NK-92 treated with Interleukin-12 subunit alpha and Interleukin-12 subunit beta, amount 100 ng/mL, for 24 hours (cell line): Measurements from ENCODE around the gene MST1R.
"Not testable (repeated sequence)": the region's sequence is repeated elsewhere in the genome, so short reads cannot be mapped to it uniquely, and the experiment has no call there.

Source experiments
- DNase-seq: peaks from one replicate; lab custom pipeline; 2025; lab: John Stamatoyannopoulos, UW

Gene MST1R

DNA sequence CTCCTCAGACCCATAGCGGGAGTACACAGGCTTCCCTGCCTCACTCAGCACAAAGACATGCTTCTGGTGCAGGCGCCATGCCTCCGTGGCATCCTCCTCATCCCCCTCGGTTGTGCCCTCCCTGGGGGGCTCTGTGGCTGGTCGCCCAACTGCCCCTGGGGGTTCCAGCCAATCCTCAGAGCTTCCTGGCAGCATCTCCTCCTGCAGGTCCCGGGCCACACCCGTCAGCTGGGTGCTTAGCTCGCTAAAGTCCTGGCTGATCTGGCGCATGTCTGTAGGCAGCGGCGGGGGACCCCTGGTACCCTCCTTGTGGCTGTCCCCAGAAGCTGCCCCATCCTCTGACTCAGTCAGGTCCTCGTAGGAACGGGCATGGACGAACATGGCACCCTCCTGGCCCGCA, 7.9 kb upstream of the MST1R start:
- no peak for DNase-seq

- no peak for DNase-seq
Observed at GRCh38 chr3:49911124-49911420, 7.4 kb upstream of the MST1R start.

GRCh38 chr3:49910409-49911123, 6.9 kb upstream of the MST1R start:
- no peak for DNase-seq

DNA sequence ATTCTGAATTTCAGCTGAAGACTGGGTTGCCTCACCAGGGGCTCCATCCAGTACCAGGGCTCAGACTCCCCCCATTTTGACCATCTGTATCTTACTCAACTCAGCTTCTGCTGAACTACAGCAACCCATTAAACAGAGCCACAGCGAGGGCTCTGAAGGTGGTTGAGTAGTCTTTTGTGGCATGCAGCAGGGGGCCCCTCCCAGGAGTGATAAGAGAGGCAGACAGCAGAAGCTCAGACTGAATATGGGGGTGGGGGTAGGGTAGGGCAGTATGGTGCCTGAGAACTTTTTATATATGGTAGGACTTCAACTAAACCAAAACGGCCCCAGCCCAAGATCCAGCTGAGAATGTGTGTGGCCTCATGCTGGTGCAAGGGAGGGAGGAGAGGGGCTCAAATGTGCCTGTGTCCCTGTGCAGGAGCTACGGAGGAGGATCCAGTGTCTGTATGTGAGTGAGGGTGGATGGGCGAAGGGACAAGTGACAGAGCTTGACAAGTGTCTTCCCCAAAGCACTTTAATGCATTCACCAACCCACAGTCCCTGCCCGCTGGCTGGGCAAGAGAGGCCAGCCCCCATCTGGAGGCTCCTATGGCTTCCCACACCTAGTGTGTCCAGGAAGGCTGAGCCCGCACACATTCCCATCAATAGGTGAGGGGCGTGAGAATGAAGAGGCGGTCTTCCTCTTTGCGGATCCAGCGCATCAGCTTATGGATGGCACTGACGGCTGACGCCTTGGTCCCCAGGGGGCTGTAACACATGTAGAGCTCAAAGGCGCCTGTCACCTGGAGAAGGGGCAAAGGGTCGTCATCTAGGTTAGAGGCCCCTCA, 4.9 kb upstream of the MST1R start:
- DNase-seq: no peak

GRCh38 chr3:49906073-49906743, 2.5 kb upstream of the MST1R start:
- DNase-seq: no peak

GRCh38 chr3:49904448-49904847, 775 bp upstream of the MST1R start:
- DNase-seq: not testable (repeated sequence)

DNA sequence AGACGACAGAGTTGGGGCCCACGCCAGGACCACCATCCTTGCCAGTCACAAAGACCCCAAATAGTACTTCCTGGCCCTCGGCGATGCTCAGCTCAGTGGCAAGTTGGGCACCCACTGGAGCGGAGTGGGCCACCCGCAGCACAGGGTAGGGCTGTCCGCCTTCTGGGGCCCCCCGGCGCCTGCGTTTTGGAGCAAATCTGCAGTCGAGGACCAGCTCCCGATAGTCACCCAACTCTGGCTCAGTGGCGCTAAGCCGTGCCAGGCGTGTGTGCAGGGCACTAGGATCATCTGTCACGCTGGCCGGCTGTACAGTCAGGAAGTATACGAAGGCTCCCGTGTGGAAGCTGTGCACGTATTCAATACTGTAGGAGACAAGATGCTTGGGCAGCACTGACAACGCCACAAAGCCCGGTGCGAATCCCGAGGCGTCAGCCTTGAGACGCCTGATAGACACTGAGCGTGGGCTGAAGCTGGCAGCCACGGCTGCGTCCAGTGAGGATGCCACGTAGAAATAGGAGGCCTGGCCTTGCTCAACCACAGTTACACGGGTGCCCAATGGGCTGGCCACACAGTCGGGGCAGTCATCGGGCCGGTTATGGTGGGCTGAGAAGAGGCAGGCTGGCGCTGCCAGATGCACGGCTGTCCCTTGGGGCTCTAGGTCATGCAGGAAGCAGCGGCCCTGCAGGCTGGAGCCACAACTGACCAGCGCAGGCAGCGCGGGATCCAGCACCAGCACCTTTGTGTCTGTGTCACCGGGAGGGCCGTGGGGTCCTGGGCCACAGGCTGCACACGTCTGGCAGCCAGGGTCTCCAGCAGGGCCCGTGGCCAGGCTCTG, 945 bp downstream of the MST1R start:
- no peak for DNase-seq

DNA sequence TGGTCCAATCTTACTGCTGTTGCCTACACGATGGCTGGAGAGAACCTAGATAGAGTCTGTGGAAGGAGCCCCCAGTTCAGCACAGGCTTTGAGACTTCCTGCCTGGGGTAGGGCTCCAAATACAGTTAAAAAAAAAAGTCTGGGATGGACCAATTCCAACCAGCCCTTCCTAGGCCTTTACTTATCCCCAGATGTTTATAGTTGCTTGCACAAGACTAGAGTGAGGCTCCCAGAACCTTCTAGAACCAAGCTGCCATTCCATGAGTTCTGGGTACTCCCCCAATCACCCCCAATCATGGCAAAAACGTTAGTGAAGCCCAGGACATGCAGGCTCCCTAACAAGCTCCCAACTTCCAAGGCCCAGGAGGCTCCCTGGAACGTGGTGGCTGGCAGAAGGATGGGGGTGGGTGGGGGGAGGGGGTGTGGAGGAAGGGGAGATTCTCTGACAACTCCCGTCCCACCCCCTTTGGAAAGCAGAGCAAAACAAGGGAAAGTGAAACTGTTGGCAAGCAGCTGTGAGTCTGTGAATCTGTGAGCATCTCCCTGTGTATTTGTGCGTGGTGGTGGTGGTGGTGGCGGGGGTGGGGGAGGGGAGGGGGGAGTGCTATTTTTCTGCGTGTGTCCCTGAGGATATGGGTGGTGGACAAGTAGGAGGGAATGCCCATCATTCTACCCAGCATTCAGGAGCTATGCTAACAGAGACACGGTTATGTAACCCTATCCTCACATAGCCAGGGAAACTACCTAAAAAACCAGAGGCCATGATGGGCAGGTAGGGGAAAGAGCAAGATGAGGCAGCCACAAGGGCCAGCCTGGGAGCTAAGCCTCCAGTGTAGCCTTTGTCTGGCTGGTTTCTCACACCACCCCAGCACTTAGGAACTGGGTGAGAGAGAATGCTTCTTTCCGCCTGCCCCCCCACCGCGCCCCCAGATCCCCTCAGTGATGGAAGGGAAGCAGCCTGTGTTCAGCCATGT, 2.0 kb downstream of the MST1R start:
- DNase-seq: no peak

- DNase-seq: no peak
Observed at GRCh38 chr3:49900491-49901153, 3.1 kb downstream of the MST1R start.

- no peak for DNase-seq
Observed at GRCh38 chr3:49899815-49900214, 3.9 kb downstream of the MST1R start.

DNA sequence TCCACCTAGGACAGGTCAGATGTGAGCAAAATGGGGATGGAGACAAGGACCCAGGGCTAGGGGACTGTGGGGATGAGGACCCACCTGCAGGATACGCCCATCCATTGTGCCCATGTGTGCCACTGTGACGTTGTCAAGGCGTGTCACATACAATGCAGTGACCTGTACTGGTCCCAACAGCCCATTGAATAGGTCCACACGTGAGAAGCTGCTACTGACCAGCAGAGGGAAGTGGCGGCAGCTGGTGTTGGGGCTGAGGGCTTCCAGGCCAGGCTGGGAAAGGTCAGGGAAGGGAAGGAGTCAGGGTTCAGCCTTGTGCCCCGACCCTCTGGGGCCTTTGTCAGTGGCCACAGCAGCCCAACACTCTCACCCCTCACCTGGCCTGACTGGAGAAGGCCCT, 4.7 kb downstream of the MST1R start:
- no peak for DNase-seq

DNA sequence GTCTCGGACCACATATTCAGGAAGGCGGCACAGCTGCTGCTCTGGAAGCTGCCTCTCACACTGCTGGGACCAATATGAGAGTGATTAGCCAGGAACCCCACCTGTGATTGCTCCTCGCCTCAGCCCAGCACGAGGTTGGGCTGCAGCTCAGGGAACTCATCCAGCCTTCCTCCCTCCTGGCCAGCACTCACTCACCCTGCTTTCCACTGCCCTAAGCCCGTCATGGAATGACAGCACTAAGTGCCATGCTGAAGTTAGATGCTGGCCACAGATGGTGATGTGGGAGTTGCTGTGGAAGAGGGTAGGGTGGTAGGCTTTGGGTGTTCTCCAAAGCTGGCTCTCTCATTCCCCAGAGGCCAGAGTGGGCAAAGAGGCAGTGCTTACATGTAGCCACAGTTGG, 7.3 kb downstream of the MST1R start:
- no peak for DNase-seq

- DNase-seq: no peak
Observed at GRCh38 chr3:49895791-49896190, 7.9 kb downstream of the MST1R start.

DNA sequence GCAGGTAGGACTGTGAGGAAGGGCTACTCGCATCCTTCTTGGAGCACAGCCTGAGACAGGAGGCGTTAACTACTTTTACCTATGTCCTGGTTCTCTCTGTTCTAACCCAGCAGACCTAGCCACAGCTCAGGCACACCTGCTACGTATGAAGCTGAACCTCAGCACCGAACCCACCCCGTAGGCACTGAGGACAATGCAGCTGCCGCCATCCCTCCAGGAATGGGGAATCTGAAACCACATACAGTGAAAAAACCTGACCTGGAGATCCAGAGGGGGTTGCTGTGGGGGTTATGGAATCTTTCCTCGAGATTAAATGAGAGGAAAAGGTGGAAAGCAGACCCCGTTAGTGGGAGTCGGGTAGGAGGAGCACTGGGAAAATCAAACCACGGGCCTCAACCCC, 14.4 kb downstream of the MST1R start:
- DNase-seq: no peak

- DNase-seq: no peak
Observed at GRCh38 chr3:49886922-49887265, 16.8 kb downstream of the MST1R start.

DNA sequence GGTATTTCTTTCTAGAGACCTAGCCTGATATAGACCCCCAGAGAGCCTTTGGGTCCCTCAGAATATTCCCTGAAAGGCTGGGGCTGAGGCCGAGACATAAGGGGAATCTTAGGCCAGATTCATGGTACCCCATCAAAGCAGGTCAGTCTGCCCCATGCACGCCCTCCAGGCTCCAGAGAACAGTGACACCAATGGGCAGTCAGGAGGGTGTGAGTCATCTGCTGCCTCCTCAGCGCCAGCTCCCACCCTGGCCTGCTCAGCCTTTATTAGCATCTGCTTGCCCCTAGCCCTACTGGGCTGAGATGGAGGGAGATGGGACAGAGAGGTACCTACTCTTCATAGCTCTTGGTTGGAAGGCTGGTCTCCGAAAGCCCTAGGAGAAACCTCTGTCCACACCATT, 19.7 kb downstream of the MST1R start:
- DNase-seq: no peak

DNA sequence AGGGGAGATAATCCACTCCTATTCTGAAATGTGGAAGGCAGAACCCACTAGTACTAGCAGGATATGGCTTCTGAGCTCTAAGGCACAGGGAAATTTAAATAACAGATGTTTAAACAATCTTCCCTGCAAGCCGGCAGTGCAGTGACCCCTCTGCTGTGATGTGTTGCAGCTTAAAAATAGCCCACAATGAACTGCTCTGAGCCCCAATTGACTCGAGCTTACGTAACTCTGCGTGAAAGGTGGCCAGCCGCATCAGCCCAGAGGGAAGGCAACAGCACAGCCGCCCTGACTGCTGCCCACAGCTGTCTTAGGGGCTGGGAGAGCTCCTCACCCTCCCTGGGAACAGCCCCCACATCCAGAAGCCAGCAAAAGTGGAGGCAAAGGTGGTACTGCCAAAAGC, 21.5 kb downstream of the MST1R start:
- DNase-seq: no peak

- no peak for DNase-seq
Observed at GRCh38 chr3:49880581-49881315, 22.9 kb downstream of the MST1R start.

DNA sequence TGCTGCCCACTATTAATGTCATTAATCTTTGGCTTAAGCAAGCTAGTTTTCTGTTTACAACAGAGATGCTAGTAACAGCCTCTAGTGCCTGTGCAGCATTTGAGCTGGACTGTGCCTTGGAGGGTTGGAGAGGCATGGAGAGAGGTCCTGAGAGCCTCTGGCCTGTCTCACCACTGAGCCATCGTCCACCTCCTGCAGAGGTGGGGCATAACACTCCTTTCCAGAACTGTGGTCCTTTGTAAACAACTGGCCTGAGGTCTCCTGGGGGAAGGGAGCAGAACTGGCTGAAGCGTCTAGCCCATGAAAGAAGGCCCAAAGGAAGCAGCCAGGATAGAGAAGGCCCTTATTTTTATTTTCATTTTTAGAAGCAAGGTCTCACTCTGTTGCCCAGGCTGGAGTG, 24.0 kb downstream of the MST1R start:
- DNase-seq: no peak

- DNase-seq: no peak
Observed at GRCh38 chr3:49878686-49879085, 25.0 kb downstream of the MST1R start.
